Activated CD8-positive, alpha-beta memory T cell treated with anti-CD3 and anti-CD28 coated beads, Interleukin-2, amount 50 U/mL, for 48 hours (primary cell): ENCODE data around the gene KRT7.

Source experiments
- DNase-seq: peaks from one replicate; pipeline ENCODE4 v3.0.0-alpha.2; 2020

KRT7 gene

GRCh38 chr12:52258335-52258901 is 25.4 kb downstream of the KRT7 start:
- no peak for DNase-seq

- no peak for DNase-seq
Measured at GRCh38 chr12:52259657-52260243, 26.7 kb downstream of the KRT7 start.

GRCh38 chr12:52260361-52261207 is 27.5 kb downstream of the KRT7 start:
- DNase-seq, result no peak

GRCh38 chr12:52261208-52261484 is 28.1 kb downstream of the KRT7 start:
- DNase-seq, result no peak

- DNase-seq, result no peak
Measured at GRCh38 chr12:52262286-52262685, 29.2 kb downstream of the KRT7 start.

- no peak for DNase-seq
Measured at GRCh38 chr12:52263761-52264434, 30.9 kb downstream of the KRT7 start.

GRCh38 chr12:52264435-52264825 is 31.4 kb downstream of the KRT7 start:
- no peak for DNase-seq

- no peak for DNase-seq
Measured at GRCh38 chr12:52266514-52266913, 33.5 kb downstream of the KRT7 start.

GRCh38 chr12:52267266-52267665 is 34.2 kb downstream of the KRT7 start:
- DNase-seq, result no peak

GRCh38 chr12:52267699-52268098 is 34.7 kb downstream of the KRT7 start:
- DNase-seq, result no peak

GRCh38 chr12:52268212-52268611 is 35.2 kb downstream of the KRT7 start:
- DNase-seq, result no peak

GRCh38 chr12:52270541-52271070 is 37.6 kb downstream of the KRT7 start:
- DNase-seq, result peak; percentile 26

GRCh38 chr12:52271158-52271557 is 38.1 kb downstream of the KRT7 start:
- DNase-seq, result no peak

- DNase-seq, result peak; percentile 25
Measured at GRCh38 chr12:52274521-52275120, 41.6 kb downstream of the KRT7 start, which contains the start of gene KRT86. Gene KRT86 (plus strand): TSS chr12:52274645. CDS start chr12:52301917, 27,272 bp downstream.

- DNase-seq, result peak; percentile 35
Measured at GRCh38 chr12:52275686-52276085, 42.6 kb downstream of the KRT7 start.

- peak; percentile 46 for DNase-seq
Measured at GRCh38 chr12:52277486-52278245, 44.6 kb downstream of the KRT7 start.

GRCh38 chr12:52278575-52279421 is 45.8 kb downstream of the KRT7 start:
- peak; percentile 95 for DNase-seq

GRCh38 chr12:52279422-52280318 is 46.6 kb downstream of the KRT7 start:
- no peak for DNase-seq

GRCh38 chr12:52280319-52280795 is 47.3 kb downstream of the KRT7 start:
- no peak for DNase-seq
